GM23338 (cell line): ENCODE data around the gene GRM8. TPM values are rescaled to one million over a fixed set of nuclear protein-coding genes. Genes with fewer than 3 reads are reported as not detected.

Experiments
- ATAC-seq: fragments of 200-7000 bp; cut with Tn5 transposase; 3 replicates; pipeline ENCODE4 v1.9.1; 2020
- DNase-seq: peaks from one replicate; pipeline ENCODE4 v3.0.0-alpha.2; 2015; ENCODE audit warnings: low spot score
- H2AFZ ChIP-seq: fragments of 200-600 bp; sonication (generic); 2 replicates; pipeline ENCODE4 v1.8.0; 2016; ENCODE audit warnings: antibody characterized with exemption, mild to moderate bottlenecking, moderate library complexity
- H3F3A ChIP-seq: fragments of 200-600 bp; sonication (generic); replicated peaks from 2 replicates; pipeline ENCODE4 v1.8.0; 2017; ENCODE audit warnings: antibody characterized with exemption, mixed run types, low read depth
- H3K27ac ChIP-seq: fragments of 200-600 bp; sonication (generic); 2 replicates; pipeline ENCODE4 v1.6.1; 2016; ENCODE audit warnings: low read depth
- H3K27me3 ChIP-seq: fragments of 200-600 bp; sonication (generic); 2 replicates; pipeline ENCODE4 v1.8.0; 2016; ENCODE audit warnings: mild to moderate bottlenecking, mixed run types, moderate library complexity; ENCODE audit not compliant: insufficient read depth
- H3K36me3 ChIP-seq: fragments of 200-600 bp; sonication (generic); 2 replicates; pipeline ENCODE4 v1.8.0; 2016; ENCODE audit warnings: mild to moderate bottlenecking; ENCODE audit not compliant: insufficient read depth
- H3K4me1 ChIP-seq: fragments of 200-600 bp; sonication (generic); 2 replicates; pipeline ENCODE4 v1.8.0; 2016; ENCODE audit warnings: mild to moderate bottlenecking, moderate library complexity; ENCODE audit not compliant: insufficient read depth
- H3K4me2 ChIP-seq: fragments of 200-600 bp; sonication (generic); 2 replicates; pipeline ENCODE4 v1.7.1; 2017; ENCODE audit warnings: mixed run types
- H3K4me3 ChIP-seq: fragments of 200-600 bp; sonication (generic); 2 replicates; pipeline ENCODE4 v1.6.1; 2016; ENCODE audit warnings: mixed run types
- H3K79me2 ChIP-seq: fragments of 200-600 bp; sonication (generic); replicated peaks from 2 replicates; pipeline ENCODE4 v1.8.0; 2017; ENCODE audit warnings: mild to moderate bottlenecking; ENCODE audit not compliant: insufficient read depth
- H3K9me2 ChIP-seq: fragments of 200-600 bp; sonication (generic); 2 replicates; pipeline ENCODE4 v1.8.0; 2017; ENCODE audit not compliant: insufficient read depth
- H4K20me1 ChIP-seq: fragments of 200-600 bp; sonication (generic); replicated peaks from 2 replicates; pipeline ENCODE4 v1.8.0; 2017; ENCODE audit warnings: mild to moderate bottlenecking; ENCODE audit not compliant: insufficient read depth
- H3K27ac Mint-ChIP-seq: 2 replicates; pipeline ENCODE4 v1.8.0; 2020; ENCODE audit warnings: inconsistent platforms, mild to moderate bottlenecking, moderate library complexity, mixed read lengths
- H3K27me3 Mint-ChIP-seq: 3 replicates; pipeline ENCODE4 v1.8.0; 2022; ENCODE audit warnings: low read depth, mild to moderate bottlenecking, moderate library complexity, mixed read lengths, inconsistent platforms; ENCODE audit not compliant: insufficient read depth, poor library complexity
- H3K36me3 Mint-ChIP-seq: 3 replicates; pipeline ENCODE4 v1.8.0; 2021; ENCODE audit warnings: low read depth, mild to moderate bottlenecking, inconsistent platforms, moderate library complexity, mixed read lengths
- H3K4me1 Mint-ChIP-seq: 3 replicates; pipeline ENCODE4 v1.8.0; 2020; ENCODE audit warnings: mild to moderate bottlenecking, inconsistent platforms, mixed read lengths
- H3K4me3 Mint-ChIP-seq: 3 replicates; pipeline ENCODE4 v1.8.0; 2021; ENCODE audit warnings: moderate library complexity, mild to moderate bottlenecking, inconsistent platforms, mixed read lengths
- H3K9me3 Mint-ChIP-seq: 3 replicates; pipeline ENCODE4 v1.8.0; 2020; ENCODE audit warnings: moderate library complexity, mild to moderate bottlenecking, inconsistent platforms, mixed read lengths
- CREB1 ChIP-seq: fragments of 250-450 bp; sonication (Bioruptor Pico); IDR thresholded peaks from 2 replicates; pipeline ENCODE4 v1.5.0; 2020; ENCODE audit warnings: low read depth, mild to moderate bottlenecking, moderate library complexity
- CTCF ChIP-seq, 2 experiments: fragments of 200-600 bp in 1 of 2; sonication (generic) in 1 of 2; conservative IDR thresholded peaks; 2 replicates each; pipeline versions ENCODE4 v1.5.1 to v1.6.1; 2016 to 2017; ENCODE audit warnings: antibody characterized with exemption in 2 of 2, low read depth in 2 of 2, mild to moderate bottlenecking in 2 of 2, moderate library complexity in 1 of 2
- EZH2 ChIP-seq: fragments of 200-600 bp; sonication (generic); IDR thresholded peaks from one replicate; pipeline ENCODE4 v1.8.0; 2017; ENCODE audit warnings: antibody characterized with exemption, mild to moderate bottlenecking, low read depth; ENCODE audit not compliant: unreplicated experiment
- EZH2phosphoT487 ChIP-seq: fragments of 200-600 bp; sonication (generic); IDR thresholded peaks from one replicate; pipeline ENCODE4 v1.8.1; 2018; ENCODE audit warnings: antibody characterized with exemption; ENCODE audit not compliant: unreplicated experiment
- JUNB ChIP-seq: IDR thresholded peaks from one replicate; pipeline ENCODE4 v1.6.1; 2016; ENCODE audit warnings: antibody characterized with exemption; ENCODE audit not compliant: unreplicated experiment
- NANOG ChIP-seq: IDR thresholded peaks from 2 replicates; pipeline ENCODE4 v1.6.1; 2016; ENCODE audit warnings: antibody characterized with exemption, borderline replicate concordance
- POLR2AphosphoS5 ChIP-seq: IDR thresholded peaks from 2 replicates; pipeline ENCODE4 v1.6.1; 2016; ENCODE audit warnings: antibody characterized with exemption, low read depth
- REST ChIP-seq: IDR thresholded peaks from one replicate; pipeline ENCODE4 v1.6.1; 2018; ENCODE audit warnings: antibody characterized with exemption; ENCODE audit not compliant: unreplicated experiment
- STAT1 ChIP-seq: IDR thresholded peaks from one replicate; pipeline ENCODE4 v1.6.1; 2016; ENCODE audit warnings: antibody characterized with exemption; ENCODE audit not compliant: unreplicated experiment
- ZNF114 ChIP-seq: fragments of 250-450 bp; sonication (Bioruptor Pico); IDR thresholded peaks from 2 replicates; pipeline ENCODE4 v1.5.0; 2020; ENCODE audit warnings: mild to moderate bottlenecking, moderate library complexity
- ZNF331 ChIP-seq: fragments of 250-450 bp; sonication (Bioruptor Pico); IDR thresholded peaks from 2 replicates; pipeline ENCODE4 v1.5.0; 2020; ENCODE audit warnings: low read depth, mild to moderate bottlenecking, moderate library complexity
- polyA plus RNA-seq: library from polyadenylated mRNA; unstranded; fragments of >200 nt; fragmentation: Nextera tagmentation; extraction: Ambion mirVana; gene quantifications from 2 replicates; pipeline ENCODE4 v1.2.1, GENCODE V29; 2016
- total RNA-seq: library from RNA; depleted of rRNA; stranded (reverse); fragments of >200 nt; shearing (Covaris generic); gene quantifications from 2 replicates; pipeline ENCODE4 v1.2.3, GENCODE V29; 2014
- TF ChIP-seq, protein P1 (sequence below): fragments of 250-450 bp; sonication (Bioruptor Pico); IDR thresholded peaks from 2 replicates; pipeline ENCODE4 v1.5.0; 2020; ENCODE audit warnings: mild to moderate bottlenecking, moderate library complexity
- TF ChIP-seq, protein P2 (sequence below): IDR thresholded peaks from 2 replicates; pipeline ENCODE4 v1.6.1; 2016; ENCODE audit warnings: antibody characterized with exemption

The GRM8 gene
- total and polyA plus RNA-seq, 2 experiments from 2014 or later, result 1.9 to 6.6 TPM

DNA sequence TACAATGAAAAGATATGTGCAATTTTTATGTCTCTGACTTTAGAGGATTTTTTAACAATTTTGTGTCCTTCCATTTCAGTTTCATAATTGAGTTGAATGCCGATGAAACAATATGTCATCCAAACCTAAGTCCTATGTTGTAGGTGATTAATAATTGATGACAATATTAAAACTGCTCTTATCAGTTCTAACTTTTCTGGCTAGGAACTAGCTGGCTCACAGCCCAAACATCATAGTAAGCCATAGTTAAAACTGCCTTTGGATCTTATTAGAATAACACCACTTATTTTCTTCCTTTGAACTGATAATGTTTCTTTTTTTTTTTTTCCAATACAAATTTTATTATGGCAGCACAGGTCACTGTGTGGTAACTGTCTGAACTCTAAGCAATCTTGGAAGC, 230.9 kb downstream of the GRM8 start:
- TF ChIP-seq EZH2 (no peak), ZNF114 (CRISPR knock-in tag) (no peak), JUNB (no peak), NANOG (no peak), REST (no peak), POLR2AphosphoS5 (no peak), CREB1 (CRISPR knock-in tag) (no peak), ZNF331 (CRISPR knock-in tag) (no peak), STAT1 (no peak), EZH2phosphoT487 (no peak), CTCF (conservative IDR thresholded peaks at IDR 0.05; ENCODE audit: low read depth in 2 of 2) (no peak)
- TF ChIP-seq, protein P1, sequence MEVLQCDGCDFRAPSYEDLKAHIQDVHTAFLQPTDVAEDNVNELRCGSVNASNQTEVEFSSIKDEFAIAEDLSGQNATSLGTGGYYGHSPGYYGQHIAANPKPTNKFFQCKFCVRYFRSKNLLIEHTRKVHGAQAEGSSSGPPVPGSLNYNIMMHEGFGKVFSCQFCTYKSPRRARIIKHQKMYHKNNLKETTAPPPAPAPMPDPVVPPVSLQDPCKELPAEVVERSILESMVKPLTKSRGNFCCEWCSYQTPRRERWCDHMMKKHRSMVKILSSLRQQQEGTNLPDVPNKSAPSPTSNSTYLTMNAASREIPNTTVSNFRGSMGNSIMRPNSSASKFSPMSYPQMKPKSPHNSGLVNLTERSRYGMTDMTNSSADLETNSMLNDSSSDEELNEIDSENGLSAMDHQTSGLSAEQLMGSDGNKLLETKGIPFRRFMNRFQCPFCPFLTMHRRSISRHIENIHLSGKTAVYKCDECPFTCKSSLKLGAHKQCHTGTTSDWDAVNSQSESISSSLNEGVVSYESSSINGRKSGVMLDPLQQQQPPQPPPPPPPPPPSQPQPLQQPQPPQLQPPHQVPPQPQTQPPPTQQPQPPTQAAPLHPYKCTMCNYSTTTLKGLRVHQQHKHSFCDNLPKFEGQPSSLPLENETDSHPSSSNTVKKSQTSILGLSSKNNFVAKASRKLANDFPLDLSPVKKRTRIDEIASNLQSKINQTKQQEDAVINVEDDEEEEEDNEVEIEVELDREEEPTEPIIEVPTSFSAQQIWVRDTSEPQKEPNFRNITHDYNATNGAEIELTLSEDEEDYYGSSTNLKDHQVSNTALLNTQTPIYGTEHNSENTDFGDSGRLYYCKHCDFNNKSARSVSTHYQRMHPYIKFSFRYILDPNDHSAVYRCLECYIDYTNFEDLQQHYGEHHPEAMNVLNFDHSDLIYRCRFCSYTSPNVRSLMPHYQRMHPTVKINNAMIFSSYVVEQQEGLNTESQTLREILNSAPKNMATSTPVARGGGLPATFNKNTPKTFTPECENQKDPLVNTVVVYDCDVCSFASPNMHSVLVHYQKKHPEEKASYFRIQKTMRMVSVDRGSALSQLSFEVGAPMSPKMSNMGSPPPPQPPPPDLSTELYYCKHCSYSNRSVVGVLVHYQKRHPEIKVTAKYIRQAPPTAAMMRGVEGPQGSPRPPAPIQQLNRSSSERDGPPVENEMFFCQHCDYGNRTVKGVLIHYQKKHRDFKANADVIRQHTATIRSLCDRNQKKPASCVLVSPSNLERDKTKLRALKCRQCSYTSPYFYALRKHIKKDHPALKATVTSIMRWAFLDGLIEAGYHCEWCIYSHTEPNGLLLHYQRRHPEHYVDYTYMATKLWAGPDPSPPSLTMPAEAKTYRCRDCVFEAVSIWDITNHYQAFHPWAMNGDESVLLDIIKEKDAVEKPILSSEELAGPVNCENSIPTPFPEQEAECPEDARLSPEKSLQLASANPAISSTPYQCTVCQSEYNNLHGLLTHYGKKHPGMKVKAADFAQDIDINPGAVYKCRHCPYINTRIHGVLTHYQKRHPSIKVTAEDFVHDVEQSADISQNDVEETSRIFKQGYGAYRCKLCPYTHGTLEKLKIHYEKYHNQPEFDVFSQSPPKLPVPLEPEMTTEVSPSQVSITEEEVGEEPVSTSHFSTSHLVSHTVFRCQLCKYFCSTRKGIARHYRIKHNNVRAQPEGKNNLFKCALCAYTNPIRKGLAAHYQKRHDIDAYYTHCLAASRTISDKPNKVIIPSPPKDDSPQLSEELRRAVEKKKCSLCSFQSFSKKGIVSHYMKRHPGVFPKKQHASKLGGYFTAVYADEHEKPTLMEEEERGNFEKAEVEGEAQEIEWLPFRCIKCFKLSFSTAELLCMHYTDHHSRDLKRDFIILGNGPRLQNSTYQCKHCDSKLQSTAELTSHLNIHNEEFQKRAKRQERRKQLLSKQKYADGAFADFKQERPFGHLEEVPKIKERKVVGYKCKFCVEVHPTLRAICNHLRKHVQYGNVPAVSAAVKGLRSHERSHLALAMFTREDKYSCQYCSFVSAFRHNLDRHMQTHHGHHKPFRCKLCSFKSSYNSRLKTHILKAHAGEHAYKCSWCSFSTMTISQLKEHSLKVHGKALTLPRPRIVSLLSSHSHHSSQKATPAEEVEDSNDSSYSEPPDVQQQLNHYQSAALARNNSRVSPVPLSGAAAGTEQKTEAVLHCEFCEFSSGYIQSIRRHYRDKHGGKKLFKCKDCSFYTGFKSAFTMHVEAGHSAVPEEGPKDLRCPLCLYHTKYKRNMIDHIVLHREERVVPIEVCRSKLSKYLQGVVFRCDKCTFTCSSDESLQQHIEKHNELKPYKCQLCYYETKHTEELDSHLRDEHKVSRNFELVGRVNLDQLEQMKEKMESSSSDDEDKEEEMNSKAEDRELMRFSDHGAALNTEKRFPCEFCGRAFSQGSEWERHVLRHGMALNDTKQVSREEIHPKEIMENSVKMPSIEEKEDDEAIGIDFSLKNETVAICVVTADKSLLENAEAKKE, result no peak
- TF ChIP-seq, protein P2, sequence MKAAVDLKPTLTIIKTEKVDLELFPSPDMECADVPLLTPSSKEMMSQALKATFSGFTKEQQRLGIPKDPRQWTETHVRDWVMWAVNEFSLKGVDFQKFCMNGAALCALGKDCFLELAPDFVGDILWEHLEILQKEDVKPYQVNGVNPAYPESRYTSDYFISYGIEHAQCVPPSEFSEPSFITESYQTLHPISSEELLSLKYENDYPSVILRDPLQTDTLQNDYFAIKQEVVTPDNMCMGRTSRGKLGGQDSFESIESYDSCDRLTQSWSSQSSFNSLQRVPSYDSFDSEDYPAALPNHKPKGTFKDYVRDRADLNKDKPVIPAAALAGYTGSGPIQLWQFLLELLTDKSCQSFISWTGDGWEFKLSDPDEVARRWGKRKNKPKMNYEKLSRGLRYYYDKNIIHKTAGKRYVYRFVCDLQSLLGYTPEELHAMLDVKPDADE, result no peak
- no peak overlapping the region for H3K4me3 Mint-ChIP-seq

More for the DNA sequence above, 230.9 kb downstream of the GRM8 start:
- Histone ChIP-seq H3K27me3 (no peaks in the 10 kb centered on the region), H3K4me1 (no peaks in the 10 kb centered on the region), H3K4me3 (no peak overlapping the region), H3K27ac (no peak overlapping the region), H3F3A (no peaks in the 10 kb centered on the region), H4K20me1 (no peaks in the 10 kb centered on the region; the same call in 1 of the 2 replicates), H2AFZ (no peak overlapping the region), H3K4me2 (no peak overlapping the region), H3K36me3 (no peaks in the 10 kb centered on the region), H3K9me2 (no peaks in the 10 kb centered on the region), H3K79me2 (no peaks in the 10 kb centered on the region)
- H3K4me1 Mint-ChIP-seq, result no peaks in the 10 kb centered on the region; the same call in 2 of the 3 replicates
- no peak for ATAC-seq
- no peak for DNase-seq
- H3K9me3 Mint-ChIP-seq, result no peaks in the 10 kb centered on the region
- no peaks in the 10 kb centered on the region for H3K36me3 Mint-ChIP-seq
- no peak overlapping the region for H3K27ac Mint-ChIP-seq
- no peaks in the 10 kb centered on the region for H3K27me3 Mint-ChIP-seq
